Vagina (tissue), 2 donors: ENCODE results near the gene ADGRG2. TPM values are rescaled to one million over a fixed set of nuclear protein-coding genes. Genes with fewer than 3 reads are reported as not detected.

Experiments used
- DNase-seq, 2 donors: peaks; one replicate each; pipeline ENCODE4 v3.0.0-alpha.2; 2017; ENCODE audit errors: extremely low spot score in 2 of 2
- H3K27ac ChIP-seq: fragments of 200-600 bp; sonication (generic); one replicate; pipeline ENCODE4 v1.5.1; 2019
- H3K27me3 ChIP-seq: fragments of 200-600 bp; sonication (generic); one replicate; pipeline ENCODE4 v1.5.1; 2019
- H3K36me3 ChIP-seq, 2 donors: fragments of 200-600 bp; sonication (generic); one replicate each; pipeline ENCODE4 v1.5.1; 2017 to 2019
- H3K4me1 ChIP-seq: fragments of 200-600 bp; sonication (generic); one replicate; pipeline ENCODE4 v1.5.1; 2019
- H3K4me3 ChIP-seq, 2 donors: fragments of 200-600 bp; sonication (generic); 1 replicate in 1 of 2; 2 replicates in 1 of 2; pipeline ENCODE4 v1.5.1; 2016 to 2019
- H3K9me3 ChIP-seq: fragments of 200-600 bp; sonication (generic); one replicate; pipeline ENCODE4 v1.5.1; 2019
- CTCF ChIP-seq, 3 experiments: fragments of 450-650 bp in 2 of 3; fragments of 200-600 bp in 1 of 3; sonication (generic) in 1 of 3; IDR thresholded peaks; one replicate each; pipeline ENCODE4 v1.5.1; 2017 to 2019; ENCODE audit warnings: antibody characterized with exemption in 3 of 3, mild to moderate bottlenecking in 2 of 3, moderate library complexity in 2 of 3
- POLR2A ChIP-seq, 2 donors: fragments of 450-650 bp; IDR thresholded peaks; one replicate each; pipeline ENCODE4 v1.6.1; 2017; ENCODE audit warnings: antibody characterized with exemption in 2 of 2, mild to moderate bottlenecking in 2 of 2, moderate library complexity in 2 of 2
- POLR2AphosphoS5 ChIP-seq, 2 donors: sonication (generic); formaldehyde crosslinking; IDR thresholded peaks; one replicate each; pipeline ENCODE4 v1.9.0; 2017; ENCODE audit warnings: antibody characterized with exemption in 2 of 2, mild to moderate bottlenecking in 2 of 2, low read depth in 1 of 2; ENCODE audit not compliant: insufficient read depth in 1 of 2
- intact Hi-C: fragments of 100-400 bp; cut with DNase I; formaldehyde crosslinking; loops from one replicate; pipeline ENCODE4 v1.15.1; 2023
- total RNA-seq: library from RNA; depleted of rRNA; stranded (reverse); fragments of >200 nt; gene quantifications from one replicate; pipeline ENCODE4 v1.2.3, GENCODE V29; 2016

Gene ADGRG2
- total RNA-seq, 1 donor from 2014 or later, result 2.0 TPM

- Histone ChIP-seq H3K4me1 (no peaks in the 10 kb centered on the region), H3K4me3 (no peak overlapping the region), H3K27ac (no peak overlapping the region), H3K9me3 (no peaks in the 10 kb centered on the region), H3K36me3 (no peaks in the 10 kb centered on the region), H3K27me3 (no peaks in the 10 kb centered on the region)
- TF ChIP-seq CTCF (IDR thresholded peaks at IDR 0.05) (no peak), POLR2A (IDR thresholded peaks at IDR 0.05) (no peak), POLR2AphosphoS5 (IDR thresholded peaks at IDR 0.05; ENCODE audit: insufficient read depth in 1 of 2, low read depth in 1 of 2) (no peak)
- no peak for DNase-seq
- intact Hi-C loops, result no loop called here
These were observed 166.6 kb downstream of the ADGRG2 start for GRCh38 chrX:18955676-18956075.

- Histone ChIP-seq H3K4me3 (no peak overlapping the region), H3K4me1 (no peaks in the 10 kb centered on the region), H3K9me3 (no peaks in the 10 kb centered on the region), H3K27ac (no peak overlapping the region), H3K27me3 (no peaks in the 10 kb centered on the region), H3K36me3 (no peaks in the 10 kb centered on the region)
- DNase-seq, result no peak
- intact Hi-C loops, result no loop called here
- TF ChIP-seq POLR2A (IDR thresholded peaks at IDR 0.05) (no peak), CTCF (IDR thresholded peaks at IDR 0.05) (no peak), POLR2AphosphoS5 (IDR thresholded peaks at IDR 0.05; ENCODE audit: insufficient read depth in 1 of 2, low read depth in 1 of 2) (no peak)
These were observed 171.2 kb downstream of the ADGRG2 start for GRCh38 chrX:18951032-18951431.

GRCh38 chrX:18949944-18950301, 172.3 kb downstream of the ADGRG2 start:
- Histone ChIP-seq H3K36me3 (no peaks in the 10 kb centered on the region), H3K4me3 (no peak overlapping the region), H3K9me3 (no peaks in the 10 kb centered on the region), H3K4me1 (no peaks in the 10 kb centered on the region), H3K27ac (no peak overlapping the region), H3K27me3 (no peaks in the 10 kb centered on the region)
- DNase-seq, result no peak
- TF ChIP-seq POLR2A (IDR thresholded peaks at IDR 0.05) (no peak), POLR2AphosphoS5 (IDR thresholded peaks at IDR 0.05; ENCODE audit: insufficient read depth in 1 of 2, low read depth in 1 of 2) (no peak), CTCF (IDR thresholded peaks at IDR 0.05) (no peak)
- intact Hi-C loops, result no loop called here

- DNase-seq, result no peak
- Histone ChIP-seq H3K27ac (no peak overlapping the region), H3K9me3 (no peaks in the 10 kb centered on the region), H3K27me3 (no peaks in the 10 kb centered on the region), H3K4me1 (no peaks in the 10 kb centered on the region), H3K36me3 (no peaks in the 10 kb centered on the region), H3K4me3 (no peak overlapping the region)
- TF ChIP-seq CTCF (IDR thresholded peaks at IDR 0.05) (no peak), POLR2AphosphoS5 (IDR thresholded peaks at IDR 0.05; ENCODE audit: insufficient read depth in 1 of 2, low read depth in 1 of 2) (no peak), POLR2A (IDR thresholded peaks at IDR 0.05) (no peak)
- intact Hi-C loops, result no loop called here
These were observed 172.9 kb downstream of the ADGRG2 start for GRCh38 chrX:18949291-18949943.

- H3K9me3 ChIP-seq, result no peaks in the 10 kb centered on the region
- H3K4me1 ChIP-seq, result no peaks in the 10 kb centered on the region
- H3K36me3 ChIP-seq, result no peaks in the 10 kb centered on the region
- H3K27me3 ChIP-seq, result no peaks in the 10 kb centered on the region
- DNase-seq, result no peak
- intact Hi-C loops, result no loop called here
- no peak overlapping the region for H3K4me3 ChIP-seq
- TF ChIP-seq POLR2A (IDR thresholded peaks at IDR 0.05) (no peak), CTCF (IDR thresholded peaks at IDR 0.05) (no peak), POLR2AphosphoS5 (IDR thresholded peaks at IDR 0.05; ENCODE audit: insufficient read depth in 1 of 2, low read depth in 1 of 2) (no peak)
- H3K27ac ChIP-seq, result no peak overlapping the region
These were observed 175.7 kb downstream of the ADGRG2 start for GRCh38 chrX:18946611-18947010.
